K562 (cell line): ENCODE data around the gene AGPAT2. TPM values are rescaled to one million over a fixed set of nuclear protein-coding genes. Genes with fewer than 3 reads are reported as not detected.

Experiments used
- BCLAF1 ChIP-seq, 2 experiments: fragments of 450-650 bp in 1 of 2; IDR thresholded peaks; 2 replicates each; pipeline ENCODE4 v1.6.1; 2011 to 2017; ENCODE audit warnings: low read depth in 2 of 2, antibody characterized with exemption in 1 of 2, borderline replicate concordance in 1 of 2, low read length in 1 of 2, mild to moderate bottlenecking in 1 of 2, mixed read lengths in 1 of 2; ENCODE audit not compliant: control insufficient read depth in 1 of 2
- CTCF ChIP-seq, 3 experiments: IDR thresholded peaks in 2 of 3; conservative IDR thresholded peaks in 1 of 3; 2 replicates each; pipeline ENCODE4 v1.5.1; 2011 to 2012; ENCODE audit warnings: low read length in 3 of 3, mild to moderate bottlenecking in 3 of 3, control low read depth in 2 of 3, improper control_type of control experiment in 1 of 3, inconsistent platforms in 1 of 3, low read depth in 1 of 3, mixed read lengths in 1 of 3, moderate library complexity in 1 of 3; ENCODE audit not compliant: insufficient read depth in 2 of 3
- DLX4 ChIP-seq: fragments of 250-450 bp; sonication (Bioruptor Pico); IDR thresholded peaks from 2 replicates; pipeline ENCODE4 v1.6.1; 2021; ENCODE audit warnings: mild to moderate bottlenecking
- KLF16 ChIP-seq: IDR thresholded peaks from 2 replicates; pipeline ENCODE4 v1.6.1; 2016; ENCODE audit warnings: antibody characterized with exemption
- NFE2L1 ChIP-seq: fragments of 450-650 bp; IDR thresholded peaks from 2 replicates; pipeline ENCODE4 v1.6.1; 2016; ENCODE audit warnings: missing genetic modification characterization, low read depth, mild to moderate bottlenecking, missing compliant biosample characterization, moderate library complexity, borderline replicate concordance
- PREB ChIP-seq: sonication (generic); formaldehyde crosslinking; IDR thresholded peaks from 2 replicates; pipeline ENCODE4 v1.8.1; 2023; ENCODE audit warnings: mild to moderate bottlenecking, missing genetic modification reagents
- PTTG1 ChIP-seq: fragments of 450-650 bp; IDR thresholded peaks from 2 replicates; pipeline ENCODE4 v1.6.1; 2016; ENCODE audit warnings: low read depth, mild to moderate bottlenecking, missing genetic modification characterization, missing compliant biosample characterization
- SMC3 ChIP-seq: conservative IDR thresholded peaks from 2 replicates; pipeline ENCODE4 v1.6.1; 2011; ENCODE audit warnings: low read depth, low read length, improper control_type of control experiment; ENCODE audit not compliant: insufficient read depth
- SRSF9 ChIP-seq: fragments of 200-400 bp; formaldehyde crosslinking; IDR thresholded peaks from 2 replicates; pipeline ENCODE4 v1.6.1; 2017; ENCODE audit warnings: low read depth, low read length, borderline replicate concordance
- ZBTB1 ChIP-seq: sonication (generic); formaldehyde crosslinking; IDR thresholded peaks from 2 replicates; pipeline ENCODE4 v1.8.1; 2023; ENCODE audit warnings: missing genetic modification reagents, low read depth, mild to moderate bottlenecking, borderline replicate concordance
- ZC3H8 ChIP-seq: fragments of 450-650 bp; IDR thresholded peaks from 2 replicates; pipeline ENCODE4 v1.6.1; 2017
- ZNF212 ChIP-seq: fragments of 450-650 bp; formaldehyde crosslinking; IDR thresholded peaks from 2 replicates; pipeline ENCODE4 v1.4.0; 2020; ENCODE audit warnings: mild to moderate bottlenecking
- ZNF609 ChIP-seq: sonication (generic); formaldehyde crosslinking; IDR thresholded peaks from 2 replicates; pipeline ENCODE4 v1.8.1; 2023; ENCODE audit warnings: missing genetic modification reagents, mild to moderate bottlenecking, borderline replicate concordance
- ZNF696 ChIP-seq: fragments of 250-450 bp; sonication (Bioruptor Pico); conservative IDR thresholded peaks from 2 replicates; pipeline ENCODE4 v1.4.0; 2020; ENCODE audit warnings: mild to moderate bottlenecking, moderate library complexity
- polyA plus RNA-seq, 8 experiments: library from polyadenylated mRNA; depleted of rRNA in 4 of 8; stranded (reverse) in 5 of 8; unstranded in 3 of 8; fragments of >200 nt; fragmentation: Nextera tagmentation in 2 of 8; fragmentation: Illumina TruSeq in 1 of 8; extraction: Ambion mirVana in 2 of 8; extraction: Trizol in 1 of 8; gene quantifications; 2 replicates each; pipeline versions ENCODE4 v1.2.1 to v1.2.3, GENCODE V29; 2011 to 2014; ENCODE audit warnings: inconsistent platforms in 1 of 8, missing spikeins in 1 of 8
- total RNA-seq, 7 experiments: library from RNA; depleted of rRNA in 6 of 7; stranded (reverse); fragments of >200 nt in 6 of 7; fragmentation: Illumina TruSeq in 2 of 7; extraction: Trizol in 2 of 7; gene quantifications; 2 replicates each; pipeline versions ENCODE4 v1.2.1 to v1.2.3, GENCODE V29; 2011 to 2021; ENCODE audit warnings: low replicate concordance in 1 of 7

AGPAT2 gene
- total and polyA plus RNA-seq, 9 of the 15 experiments (the other 6 are each of a cell fraction or from before 2014, with no cell fraction given) = 0.13 to 54.5 (median 23.9) TPM

GRCh38 chr9:136629879-136630661 is 57.2 kb downstream of the AGPAT2 start (continued):
- TF ChIP-seq BCLAF1 (IDR thresholded peaks at IDR 0.05; ENCODE audit: borderline replicate concordance in 1 of 2, control insufficient read depth in 1 of 2, low read depth in 2 of 2, low read length in 1 of 2) (no peak), KLF16 (0 out of 2 replicates have a peak, but pooled peaks have one; percentile 10), PTTG1 (no peak), DLX4 (CRISPR knock-in tag) (no peak), CTCF (IDR thresholded peaks at IDR 0.05 in 2 of 3, conservative IDR thresholded peaks at IDR 0.05 in 1 of 3; ENCODE audit: insufficient read depth in 2 of 3, low read depth in 1 of 3, low read length in 3 of 3) (peak; percentile 71 to 78 (median 75)), PREB (CRISPR knock-in tag) (no peak), ZNF609 (CRISPR knock-in tag) (no peak), ZBTB1 (CRISPR knock-in tag) (no peak), NFE2L1 (no peak), SMC3 (peak; percentile 75), ZC3H8 (no peak), ZNF212 (CRISPR knock-in tag) (no peak), ZNF696 (CRISPR knock-in tag) (no peak), SRSF9 (no peak)
